Measurements from ENCODE around the gene COX4I2.

The COX4I2 gene

GRCh38 chr20:31675828-31676608, 38.3 kb downstream of the COX4I2 start:
- peak in 1 of 4 experiments; percentile 40 for DNase-seq (ENCODE audit: low read depth in 4 of 4, low spot score in 1 of 4)

DNA sequence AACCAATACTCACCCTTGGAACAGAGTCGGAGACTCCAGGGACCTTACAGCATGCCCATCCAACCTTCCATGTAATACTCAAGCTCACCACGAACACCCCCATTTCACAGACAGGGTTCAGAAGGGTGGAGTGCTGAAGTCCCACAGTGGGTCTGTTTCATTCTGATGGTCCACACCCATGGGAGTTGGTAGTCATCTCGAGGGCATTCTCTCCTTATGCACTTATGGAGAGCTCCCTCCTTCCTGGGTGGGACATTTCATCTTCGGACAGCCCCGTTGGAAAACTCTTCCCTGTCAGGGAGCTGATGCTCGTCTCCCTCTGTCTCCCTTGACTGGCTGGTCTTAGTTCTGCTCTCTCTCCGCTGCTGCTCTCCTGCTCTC, 38.9 kb downstream of the COX4I2 start:
- no peak for DNase-seq (ENCODE audit: low read depth in 4 of 4, low spot score in 1 of 4)

GRCh38 chr20:31677553-31678260, 40.0 kb downstream of the COX4I2 start:
- DNase-seq (ENCODE audit: low read depth in 4 of 4, low spot score in 1 of 4): no peak

DNA sequence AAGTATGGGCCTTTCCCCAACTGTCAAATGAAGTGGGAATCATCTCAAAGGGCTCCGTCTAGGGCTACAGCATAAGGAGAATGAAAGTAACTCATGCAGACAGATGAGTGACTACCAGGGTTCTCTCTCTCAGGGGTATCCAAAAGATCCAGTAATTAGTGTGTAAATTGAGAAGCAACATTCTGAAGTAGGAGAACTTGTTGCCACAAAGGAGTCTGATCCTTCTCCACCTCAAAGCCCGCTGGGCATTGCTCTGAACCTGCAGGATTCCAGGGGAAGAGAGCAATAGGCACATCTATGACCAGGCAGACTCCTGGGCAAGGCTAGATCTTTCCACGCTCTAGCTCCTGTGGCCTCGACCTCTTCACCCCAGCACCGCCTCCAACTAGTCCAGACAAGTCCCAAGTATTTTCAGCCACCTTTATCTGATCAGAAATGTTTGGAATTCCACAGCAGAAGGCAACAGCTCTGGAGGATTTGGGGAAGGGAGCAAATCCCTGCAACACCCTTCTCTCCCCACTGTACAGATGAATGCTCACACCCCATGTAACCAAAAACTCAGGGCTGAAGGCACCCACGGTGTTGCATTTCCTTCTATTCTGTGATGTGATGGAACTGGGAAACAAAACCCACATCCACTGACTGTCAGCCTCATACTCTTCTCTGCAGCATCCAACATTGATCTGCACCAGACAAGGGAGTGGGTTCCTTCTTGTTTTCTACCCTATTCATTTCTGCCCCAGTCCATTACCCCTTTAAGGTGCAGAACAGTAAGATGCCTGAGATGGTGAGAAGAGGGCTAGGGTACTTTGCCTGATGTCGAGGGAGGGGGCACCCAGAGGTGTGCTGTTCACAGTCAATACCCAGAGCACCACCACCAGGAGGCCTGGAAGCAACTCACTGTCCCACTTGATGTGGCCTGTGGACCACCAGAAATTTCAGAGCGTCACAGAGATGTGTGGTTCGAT, 41.0 kb downstream of the COX4I2 start:
- no peak for DNase-seq (ENCODE audit: low read depth in 4 of 4, low spot score in 1 of 4)

GRCh38 chr20:31679357-31680285, 41.9 kb downstream of the COX4I2 start:
- no peak for DNase-seq (ENCODE audit: low read depth in 4 of 4, low spot score in 1 of 4)

- no peak for DNase-seq (ENCODE audit: low read depth in 4 of 4, low spot score in 1 of 4)
Measured at GRCh38 chr20:31680286-31681127, 42.8 kb downstream of the COX4I2 start.

DNA sequence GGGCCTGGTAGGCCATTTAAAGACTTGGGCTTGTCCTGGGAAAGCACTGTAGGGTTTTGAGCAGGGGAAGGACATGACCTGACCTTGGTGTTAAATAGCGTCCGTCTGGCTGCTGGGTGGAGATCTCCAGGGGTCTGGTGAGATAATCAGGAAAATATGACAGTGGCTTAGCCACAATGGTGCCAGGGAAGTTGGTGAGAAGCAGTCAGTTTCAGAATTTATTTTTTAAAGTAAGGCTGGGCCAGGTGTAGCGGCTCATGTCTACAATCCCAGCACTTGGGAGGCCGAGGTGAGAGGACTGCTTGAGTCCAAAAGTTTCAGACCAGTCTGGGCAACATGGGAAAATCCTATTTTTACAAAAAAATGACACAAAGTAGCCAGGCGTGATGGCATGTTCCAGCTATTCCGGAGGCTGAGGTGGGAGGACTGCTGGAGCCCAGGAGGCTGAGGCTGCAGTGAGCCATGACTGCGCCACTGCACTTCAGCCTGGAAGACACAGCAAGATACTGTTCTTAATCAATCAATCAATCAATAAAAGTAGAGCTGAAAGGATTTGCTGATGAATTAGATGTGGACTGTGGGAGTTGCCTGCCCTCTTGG, 43.5 kb downstream of the COX4I2 start:
- no peak for DNase-seq (ENCODE audit: low read depth in 4 of 4, low spot score in 1 of 4)

- DNase-seq (ENCODE audit: low read depth in 4 of 4, low spot score in 1 of 4): no peak
Measured at GRCh38 chr20:31681769-31682168, 44.1 kb downstream of the COX4I2 start.

DNA sequence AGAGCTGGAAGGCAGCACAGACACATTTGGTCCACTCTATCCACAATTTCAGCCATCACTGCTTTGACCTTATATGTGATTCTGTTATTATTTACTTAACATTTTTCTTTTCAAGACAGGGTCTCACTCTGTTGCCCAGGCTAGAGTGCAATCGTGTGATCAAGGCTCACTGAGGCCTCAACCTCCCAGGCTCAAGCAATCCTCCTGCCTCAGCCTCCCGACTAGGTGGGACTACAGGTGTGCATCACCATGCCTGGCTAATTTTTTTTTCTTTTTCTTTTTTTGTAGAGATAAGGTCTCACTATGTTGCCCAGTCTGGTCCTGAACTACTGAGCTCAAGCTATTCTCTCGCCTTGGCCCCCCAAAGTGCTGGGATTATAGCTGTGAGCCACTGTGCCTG, 44.6 kb downstream of the COX4I2 start:
- no peak for DNase-seq (ENCODE audit: low read depth in 4 of 4, low spot score in 1 of 4)

DNA sequence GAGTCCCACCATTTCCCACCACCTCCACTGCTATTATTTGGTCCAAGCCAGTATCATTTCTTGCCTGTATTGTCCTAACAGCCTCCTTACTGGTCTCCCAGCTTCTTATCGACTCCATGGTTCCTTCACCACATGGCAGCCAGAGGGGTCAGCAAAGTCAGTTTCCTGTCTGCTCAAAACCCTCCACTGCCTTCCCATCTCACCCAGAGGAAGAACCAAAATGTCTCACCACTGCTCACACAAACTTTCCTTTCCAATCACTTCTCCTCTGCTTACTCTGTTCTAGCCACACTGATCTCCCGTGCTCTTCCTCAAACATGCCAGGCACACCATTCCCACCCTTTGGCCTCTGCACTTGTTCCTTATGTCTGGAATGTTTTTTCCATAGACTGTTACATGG, 45.2 kb downstream of the COX4I2 start:
- DNase-seq (ENCODE audit: low read depth in 4 of 4, low spot score in 1 of 4): no peak

GRCh38 chr20:31684153-31685015, 46.7 kb downstream of the COX4I2 start:
- DNase-seq (ENCODE audit: low read depth in 4 of 4, low spot score in 1 of 4): no peak

GRCh38 chr20:31685853-31686643, 48.3 kb downstream of the COX4I2 start:
- no peak for DNase-seq (ENCODE audit: low read depth in 4 of 4, low spot score in 1 of 4)

- DNase-seq (ENCODE audit: low read depth in 4 of 4, low spot score in 1 of 4): no peak
Measured at GRCh38 chr20:31687777-31688176, 50.1 kb downstream of the COX4I2 start.

DNA sequence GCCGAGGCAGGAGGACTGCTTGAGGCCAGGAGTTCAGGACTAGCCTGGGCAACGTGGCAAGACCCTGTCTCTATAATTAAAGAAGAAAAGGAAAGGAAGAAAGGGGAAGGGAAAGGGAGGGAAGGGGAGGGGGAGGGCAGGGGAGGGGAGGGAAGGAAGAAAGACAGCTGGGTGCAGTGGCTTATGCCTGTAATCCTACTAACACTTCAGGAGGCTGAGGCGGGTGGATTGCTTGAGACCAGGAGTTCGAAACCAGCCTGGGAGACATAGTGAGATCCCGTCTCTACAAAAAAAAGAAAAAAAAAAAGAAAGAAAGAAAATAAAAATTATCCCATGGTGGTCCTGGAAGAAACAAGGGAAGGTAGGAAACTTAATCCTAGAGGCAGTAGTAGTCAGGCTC, 51.4 kb downstream of the COX4I2 start:
- DNase-seq (ENCODE audit: low read depth in 4 of 4, low spot score in 1 of 4): no peak

- no peak for DNase-seq (ENCODE audit: low read depth in 4 of 4, low spot score in 1 of 4)
Measured at GRCh38 chr20:31690124-31690666, 52.5 kb downstream of the COX4I2 start.

- DNase-seq (ENCODE audit: low read depth in 4 of 4, low spot score in 1 of 4): no peak
Measured at GRCh38 chr20:31691646-31692275, 54.0 kb downstream of the COX4I2 start.

DNA sequence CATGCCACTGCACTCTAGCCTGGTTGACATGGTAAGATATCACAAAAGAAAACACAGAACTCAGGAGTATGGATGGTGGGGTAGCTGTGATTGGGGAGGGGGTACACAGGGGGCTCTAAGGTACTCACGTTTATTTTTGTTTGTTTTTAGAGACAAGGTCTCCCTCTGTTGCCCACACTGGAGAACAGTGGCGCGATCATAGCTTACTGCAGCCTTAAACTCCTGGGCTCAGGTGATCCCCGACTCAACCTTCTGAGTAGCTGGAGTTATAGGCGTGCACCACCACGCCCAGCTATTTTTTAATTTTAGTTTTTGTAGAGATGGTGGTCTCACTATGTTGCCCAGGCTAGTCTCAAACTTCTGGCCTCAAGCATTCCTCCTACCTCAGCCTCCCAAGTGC, 55.7 kb downstream of the COX4I2 start:
- DNase-seq (ENCODE audit: low read depth in 4 of 4, low spot score in 1 of 4): no peak
